ENCODE measurements around the gene DAGLA. TPM values are rescaled to one million over a fixed set of nuclear protein-coding genes. Genes with fewer than 3 reads are reported as not detected.
"Not testable (repeated sequence)": the region's sequence is repeated elsewhere in the genome, so short reads cannot be mapped to it uniquely, and the experiment has no call there.

DAGLA gene
- 5.1 and 10.1 TPM in 2 replicates for total RNA-seq

GRCh38 chr11:61679893-61680621, at the start of gene DAGLA:
TSS of gene DAGLA (plus strand) at chr11:61680391. CDS start at chr11:61720156, 39,765 bp downstream.
- no peak for DNase-seq (ENCODE audit: extremely low read depth, low read depth, low spot score)

- no peak for DNase-seq (ENCODE audit: extremely low read depth, low read depth, low spot score)
Observed at GRCh38 chr11:61632096-61632495, 48.1 kb upstream of the DAGLA start.

- DNase-seq (ENCODE audit: extremely low read depth, low read depth, low spot score) = no peak
Observed at GRCh38 chr11:61635304-61635703, 44.9 kb upstream of the DAGLA start.

GRCh38 chr11:61635787-61636186, 44.4 kb upstream of the DAGLA start:
- no peak for DNase-seq (ENCODE audit: extremely low read depth, low read depth, low spot score)

GRCh38 chr11:61636676-61637075, 43.5 kb upstream of the DAGLA start:
- DNase-seq (ENCODE audit: extremely low read depth, low read depth, low spot score) = no peak

GRCh38 chr11:61637277-61637676, 42.9 kb upstream of the DAGLA start:
- no peak for DNase-seq (ENCODE audit: extremely low read depth, low read depth, low spot score)

- DNase-seq (ENCODE audit: extremely low read depth, low read depth, low spot score) = no peak
Observed at GRCh38 chr11:61639816-61640443, 40.3 kb upstream of the DAGLA start.

- DNase-seq (ENCODE audit: extremely low read depth, low read depth, low spot score) = no peak
Observed at GRCh38 chr11:61642162-61642561, 38.0 kb upstream of the DAGLA start.

GRCh38 chr11:61645179-61645868, 34.9 kb upstream of the DAGLA start:
- DNase-seq (ENCODE audit: extremely low read depth, low read depth, low spot score) = no peak

GRCh38 chr11:61647529-61647928, 32.7 kb upstream of the DAGLA start:
- no peak for DNase-seq (ENCODE audit: extremely low read depth, low read depth, low spot score)

- no peak for DNase-seq (ENCODE audit: extremely low read depth, low read depth, low spot score)
Observed at GRCh38 chr11:61650781-61651571, 29.2 kb upstream of the DAGLA start.

GRCh38 chr11:61652135-61652534, 28.1 kb upstream of the DAGLA start:
- DNase-seq (ENCODE audit: extremely low read depth, low read depth, low spot score) = no peak

GRCh38 chr11:61654397-61654829, 25.8 kb upstream of the DAGLA start:
- no peak for DNase-seq (ENCODE audit: extremely low read depth, low read depth, low spot score)

- not testable (repeated sequence) for DNase-seq (ENCODE audit: extremely low read depth, low read depth, low spot score)
Observed at GRCh38 chr11:61655266-61656159, 24.7 kb upstream of the DAGLA start.

GRCh38 chr11:61656347-61657077, 23.7 kb upstream of the DAGLA start:
- no peak for DNase-seq (ENCODE audit: extremely low read depth, low read depth, low spot score)

- DNase-seq (ENCODE audit: extremely low read depth, low read depth, low spot score) = no peak
Observed at GRCh38 chr11:61657566-61658290, 22.5 kb upstream of the DAGLA start.

GRCh38 chr11:61659413-61660196, 20.6 kb upstream of the DAGLA start:
- no peak for DNase-seq (ENCODE audit: extremely low read depth, low read depth, low spot score)

GRCh38 chr11:61660997-61661396, 19.2 kb upstream of the DAGLA start:
- DNase-seq (ENCODE audit: extremely low read depth, low read depth, low spot score) = not testable (repeated sequence)

Data from glomerular endothelial cell (primary cell).